Liver (tissue), 9 donors: ENCODE measurements around the gene CCDC39. TPM values are rescaled to one million over a fixed set of nuclear protein-coding genes. Genes with fewer than 3 reads are reported as not detected.
A peak's percentile ranks its signal among the peaks of the same experiment; 100 is the strongest.

Experiments used
- DNase-seq: peaks from one replicate; pipeline ENCODE4 v3.0.0-alpha.2; 2017; ENCODE audit warnings: low spot score
- H3K27ac ChIP-seq, 2 donors: one replicate each; pipeline ENCODE4 v1.7.0; 2013; ENCODE audit warnings: inconsistent platforms in 2 of 2, low read length in 2 of 2, control low read depth in 1 of 2, low read depth in 1 of 2, mild to moderate bottlenecking in 1 of 2
- H3K27me3 ChIP-seq, 4 donors: one replicate each; pipeline versions ENCODE4 v1.6.1 to v1.7.0; 2013; ENCODE audit warnings: low read length in 3 of 4, inconsistent platforms in 1 of 4, mild to moderate bottlenecking in 1 of 4, moderate library complexity in 1 of 4; ENCODE audit not compliant: control insufficient read depth in 4 of 4, insufficient read depth in 4 of 4
- H3K36me3 ChIP-seq, 4 donors: one replicate each; pipeline versions ENCODE4 v1.6.1 to v1.7.0; 2013; ENCODE audit warnings: low read length in 3 of 4, mild to moderate bottlenecking in 3 of 4, low read depth in 1 of 4, moderate library complexity in 1 of 4; ENCODE audit not compliant: control insufficient read depth in 4 of 4, insufficient read depth in 3 of 4
- H3K4me1 ChIP-seq, 4 donors: one replicate each; pipeline versions ENCODE4 v1.6.1 to v1.7.0; 2013; ENCODE audit warnings: low read length in 3 of 4, mild to moderate bottlenecking in 3 of 4, moderate library complexity in 1 of 4; ENCODE audit not compliant: control insufficient read depth in 4 of 4, insufficient read depth in 4 of 4
- H3K4me3 ChIP-seq, 3 donors: one replicate each; pipeline versions ENCODE4 v1.6.1 to v1.7.0; 2013; ENCODE audit warnings: low read length in 3 of 3, control low read depth in 1 of 3, low read depth in 1 of 3, mild to moderate bottlenecking in 1 of 3
- H3K9ac ChIP-seq, 2 donors: one replicate each; pipeline ENCODE4 v1.7.0; 2013; ENCODE audit warnings: low read length in 2 of 2, mild to moderate bottlenecking in 2 of 2, moderate library complexity in 2 of 2, control low read depth in 1 of 2, low read depth in 1 of 2
- H3K9me3 ChIP-seq, 4 donors: one replicate each; pipeline versions ENCODE4 v1.6.1 to v1.7.0; 2013; ENCODE audit warnings: low read length in 3 of 4; ENCODE audit not compliant: control insufficient read depth in 4 of 4
- ATF3 ChIP-seq: IDR thresholded peaks from 2 replicates; pipeline ENCODE4 v1.6.1; 2016; ENCODE audit warnings: antibody characterized with exemption
- CTCF ChIP-seq: fragments of 150-350 bp; IDR thresholded peaks from 2 replicates; pipeline ENCODE4 v1.5.1; 2017; ENCODE audit warnings: improper control_type of control experiment, low read depth, low read length; ENCODE audit not compliant: missing input control
- EGR1 ChIP-seq, 2 donors: IDR thresholded peaks; 2 replicates each; pipeline ENCODE4 v1.6.1; 2016 to 2018; ENCODE audit warnings: antibody characterized with exemption in 2 of 2, low read depth in 2 of 2
- FOXA1 ChIP-seq: IDR thresholded peaks from 2 replicates; pipeline ENCODE4 v1.6.1; 2016; ENCODE audit warnings: antibody characterized with exemption
- HNF4A ChIP-seq, 2 donors: conservative IDR thresholded peaks; 2 replicates each; pipeline ENCODE4 v1.6.1; 2016; ENCODE audit warnings: antibody characterized with exemption in 2 of 2, mild to moderate bottlenecking in 2 of 2
- HNF4G ChIP-seq: IDR thresholded peaks from 2 replicates; pipeline ENCODE4 v1.6.1; 2016; ENCODE audit warnings: antibody characterized with exemption
- JUND ChIP-seq, 2 donors: IDR thresholded peaks; 2 replicates each; pipeline ENCODE4 v1.6.1; 2016; ENCODE audit warnings: antibody characterized with exemption in 2 of 2
- NR2F2 ChIP-seq: IDR thresholded peaks from 2 replicates; pipeline ENCODE4 v1.6.1; 2016; ENCODE audit warnings: antibody characterized with exemption
- RAD21 ChIP-seq, 2 donors: IDR thresholded peaks; 2 replicates each; pipeline ENCODE4 v1.6.1; 2016; ENCODE audit warnings: antibody characterized with exemption in 2 of 2, mild to moderate bottlenecking in 2 of 2
- TAF1 ChIP-seq: conservative IDR thresholded peaks from 2 replicates; pipeline ENCODE4 v1.6.1; 2016; ENCODE audit warnings: antibody characterized with exemption, mild to moderate bottlenecking
- WGBS: extraction: QIAGEN DNeasy Blood & Tissue Kit; methylation state at CpG from one replicate; pipeline ENCODE4 v1.1.7; 2013; 5-methylcytosine and 5-hydroxymethylcytosine counted together
- polyA plus RNA-seq, 2 donors: library from polyadenylated mRNA; stranded (reverse) in 1 of 2; unstranded in 1 of 2; fragments of 200-250 nt in 1 of 2; fragments of >200 nt in 1 of 2; fragmentation: Nextera tagmentation in 1 of 2; extraction: Ambion mirVana in 1 of 2; gene quantifications; one replicate each; pipeline versions ENCODE4 v1.2.1 to v1.2.3, GENCODE V29; 2013 to 2015
- total RNA-seq, 2 donors: library from RNA; depleted of rRNA; stranded (reverse); fragments of >200 nt; gene quantifications; one replicate each; pipeline ENCODE4 v1.2.3, GENCODE V29; 2014
- TF ChIP-seq, protein P1 (sequence below): IDR thresholded peaks from 2 replicates; pipeline ENCODE4 v1.6.1; 2016; ENCODE audit warnings: antibody characterized with exemption, mild to moderate bottlenecking
- donor health status: healthy.
- donor health status: healthy.
- donor health status: healthy.
- donor health status: healthy.
- donor health status: healthy.

The CCDC39 gene
- total and polyA plus RNA-seq, 4 donors = under 0.01 to 0.08 TPM; not detected in 2

DNA sequence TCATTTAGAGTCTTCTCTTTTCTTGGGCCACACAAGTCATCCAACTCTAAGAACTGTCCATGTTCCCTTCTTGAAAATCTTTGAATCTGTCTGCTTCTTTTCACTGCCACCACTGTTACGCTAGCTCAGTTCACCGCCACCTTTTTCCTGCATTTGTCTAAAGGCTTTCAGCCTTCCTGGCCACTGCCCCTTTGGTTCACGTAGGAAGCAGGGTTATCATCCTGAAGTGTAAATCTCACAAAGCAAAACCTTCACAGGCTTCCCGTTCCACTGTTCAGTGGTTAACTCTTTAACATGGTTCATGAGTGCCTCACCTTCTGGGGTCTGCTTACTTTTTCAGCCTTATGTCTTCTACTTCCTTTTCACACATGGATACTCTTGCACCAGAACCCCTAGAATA lies 26.3 kb upstream of the CCDC39 start:
- no peak overlapping the region for H3K27ac ChIP-seq
- no peak overlapping the region for H3K4me3 ChIP-seq
- no peaks in the 10 kb centered on the region for H3K36me3 ChIP-seq
- H3K9me3 ChIP-seq = no peaks in the 10 kb centered on the region
- no peak for TF ChIP-seq TAF1
- TF ChIP-seq NR2F2 = peak; percentile 79
- no peak for DNase-seq
- H3K4me1 ChIP-seq = no peaks in the 10 kb centered on the region
- 56% methylated on average over 4 of the region's 4 CpGs for WGBS
- H3K27me3 ChIP-seq = peaks cover 0 to 5% (median 0%) of the 10 kb centered on the region in 4 donors
- H3K9ac ChIP-seq = no peak overlapping the region

GRCh38 chr3:180704532-180704931 lies 25.2 kb upstream of the CCDC39 start:
- Histone ChIP-seq H3K4me3 (no peak overlapping the region), H3K9me3 (no peaks in the 10 kb centered on the region), H3K4me1 (no peaks in the 10 kb centered on the region), H3K36me3 (no peaks in the 10 kb centered on the region), H3K9ac (no peak overlapping the region), H3K27me3 (peaks cover 0 to 5% (median 0%) of the 10 kb centered on the region in 4 donors), H3K27ac (no peak overlapping the region)
- TF ChIP-seq EGR1 (IDR thresholded peaks at IDR 0.05; ENCODE audit: low read depth in 2 of 2) = no peak
- DNase-seq = no peak

DNA sequence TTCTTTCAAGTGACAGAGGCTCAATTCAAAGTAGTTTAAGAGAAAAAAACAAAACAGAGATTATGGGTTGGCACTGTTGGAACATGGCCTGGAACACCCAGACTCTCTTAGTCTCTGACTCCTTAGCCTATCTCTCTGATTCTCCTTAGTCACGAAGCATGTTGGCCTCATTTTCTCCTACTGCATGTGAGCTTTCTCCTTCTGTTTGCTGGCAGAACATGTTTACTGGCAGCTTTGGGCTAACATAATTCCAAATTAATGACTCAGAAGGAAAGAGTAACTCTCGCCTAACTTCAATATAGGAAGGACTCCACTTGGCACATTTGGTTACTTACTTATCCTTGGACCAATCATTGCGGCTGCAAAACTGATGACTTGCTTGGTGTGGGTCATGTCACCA lies 21.7 kb upstream of the CCDC39 start:
- H3K36me3 ChIP-seq = no peaks in the 10 kb centered on the region
- H3K9ac ChIP-seq = no peak overlapping the region
- 65% methylated on average over 3 of the region's 3 CpGs for WGBS

More for the DNA sequence above, 21.7 kb upstream of the CCDC39 start:
- H3K9me3 ChIP-seq = no peaks in the 10 kb centered on the region
- TF ChIP-seq HNF4G (no peak), TAF1 (no peak), RAD21 (IDR thresholded peaks at IDR 0.05) (no peak), HNF4A (conservative IDR thresholded peaks at IDR 0.05) (no peak), JUND (IDR thresholded peaks at IDR 0.05) (no peak), FOXA1 (no peak), ATF3 (no peak), EGR1 (IDR thresholded peaks at IDR 0.05; ENCODE audit: low read depth in 2 of 2) (no peak), CTCF (no peak)
- TF ChIP-seq, protein P1, sequence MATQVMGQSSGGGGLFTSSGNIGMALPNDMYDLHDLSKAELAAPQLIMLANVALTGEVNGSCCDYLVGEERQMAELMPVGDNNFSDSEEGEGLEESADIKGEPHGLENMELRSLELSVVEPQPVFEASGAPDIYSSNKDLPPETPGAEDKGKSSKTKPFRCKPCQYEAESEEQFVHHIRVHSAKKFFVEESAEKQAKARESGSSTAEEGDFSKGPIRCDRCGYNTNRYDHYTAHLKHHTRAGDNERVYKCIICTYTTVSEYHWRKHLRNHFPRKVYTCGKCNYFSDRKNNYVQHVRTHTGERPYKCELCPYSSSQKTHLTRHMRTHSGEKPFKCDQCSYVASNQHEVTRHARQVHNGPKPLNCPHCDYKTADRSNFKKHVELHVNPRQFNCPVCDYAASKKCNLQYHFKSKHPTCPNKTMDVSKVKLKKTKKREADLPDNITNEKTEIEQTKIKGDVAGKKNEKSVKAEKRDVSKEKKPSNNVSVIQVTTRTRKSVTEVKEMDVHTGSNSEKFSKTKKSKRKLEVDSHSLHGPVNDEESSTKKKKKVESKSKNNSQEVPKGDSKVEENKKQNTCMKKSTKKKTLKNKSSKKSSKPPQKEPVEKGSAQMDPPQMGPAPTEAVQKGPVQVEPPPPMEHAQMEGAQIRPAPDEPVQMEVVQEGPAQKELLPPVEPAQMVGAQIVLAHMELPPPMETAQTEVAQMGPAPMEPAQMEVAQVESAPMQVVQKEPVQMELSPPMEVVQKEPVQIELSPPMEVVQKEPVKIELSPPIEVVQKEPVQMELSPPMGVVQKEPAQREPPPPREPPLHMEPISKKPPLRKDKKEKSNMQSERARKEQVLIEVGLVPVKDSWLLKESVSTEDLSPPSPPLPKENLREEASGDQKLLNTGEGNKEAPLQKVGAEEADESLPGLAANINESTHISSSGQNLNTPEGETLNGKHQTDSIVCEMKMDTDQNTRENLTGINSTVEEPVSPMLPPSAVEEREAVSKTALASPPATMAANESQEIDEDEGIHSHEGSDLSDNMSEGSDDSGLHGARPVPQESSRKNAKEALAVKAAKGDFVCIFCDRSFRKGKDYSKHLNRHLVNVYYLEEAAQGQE = no peak
- H3K4me3 ChIP-seq = no peak overlapping the region
- no peaks in the 10 kb centered on the region for H3K4me1 ChIP-seq
- no peak overlapping the region for H3K27ac ChIP-seq
- no peak for DNase-seq
- peaks cover 0 to 5% (median 0%) of the 10 kb centered on the region in 4 donors for H3K27me3 ChIP-seq
